GM10266 (cell line): ENCODE measurements around the gene AJM1.
A peak's percentile ranks its signal among the peaks of the same experiment; 100 is the strongest.

ENCODE experiments used
- DNase-seq: peaks from one replicate; pipeline ENCODE4 v3.0.0; 2012; ENCODE audit errors: extremely low spot score
- CTCF ChIP-seq: IDR thresholded peaks from 2 replicates; pipeline ENCODE4 v1.5.1; 2012; ENCODE audit warnings: mild to moderate bottlenecking, low read depth; ENCODE audit not compliant: control insufficient read depth, insufficient read depth; ENCODE audit errors: missing control alignments

Gene AJM1

GRCh38 chr9:136846376-136847087 is 4.3 kb downstream of the AJM1 start:
- TF ChIP-seq CTCF = no peak
- no peak for DNase-seq

- no peak for TF ChIP-seq CTCF
- DNase-seq = peak; percentile 73
Measured at GRCh38 chr9:136847088-136847825, 5.0 kb downstream of the AJM1 start.

GRCh38 chr9:136847826-136848392 is 5.6 kb downstream of the AJM1 start:
- DNase-seq = peak; percentile 90

GRCh38 chr9:136848393-136849037 is 6.2 kb downstream of the AJM1 start:
- no peak for TF ChIP-seq CTCF
- peak; percentile 82 for DNase-seq

More at GRCh38 chr9:136847826-136848392, 5.6 kb downstream of the AJM1 start:
- no peak for TF ChIP-seq CTCF

- peak; percentile 100 for DNase-seq
- TF ChIP-seq CTCF = no peak
Measured at GRCh38 chr9:136849038-136849959, 7.0 kb downstream of the AJM1 start, which contains the start of gene PHPT1. Gene PHPT1, plus strand, starts transcription at chr9:136849409. Its CDS starts 22 bp downstream, at chr9:136849431.
